Lung (tissue), 12 donors: ENCODE data around the gene ZNF580. TPM values are rescaled to one million over a fixed set of nuclear protein-coding genes. Genes with fewer than 3 reads are reported as not detected.

Experiments used
- ATAC-seq: fragments of 200-7000 bp; cut with Tn5 transposase; one replicate; pipeline ENCODE4 v1.9.1; 2020; ENCODE audit warnings: moderate number of reproducible peaks; ENCODE audit not compliant: insufficient read depth, low FRiP score
- DNase-seq, 3 donors: peaks; one replicate each; pipeline ENCODE4 v3.0.0-alpha.2; 2013 to 2017
- H3K27ac ChIP-seq, 2 donors: one replicate each; pipeline ENCODE4 v1.5.1; 2013; ENCODE audit warnings: mild to moderate bottlenecking in 2 of 2, moderate library complexity in 2 of 2, control low read depth in 1 of 2, inconsistent platforms in 1 of 2, low read depth in 1 of 2, low read length in 1 of 2
- H3K27me3 ChIP-seq, 3 donors: one replicate each; pipeline ENCODE4 v1.5.1; 2013; ENCODE audit warnings: low read length in 2 of 3; ENCODE audit not compliant: control insufficient read depth in 3 of 3, insufficient read depth in 3 of 3
- H3K36me3 ChIP-seq, 4 donors: one replicate each; pipeline ENCODE4 v1.5.1; 2013; ENCODE audit warnings: low read length in 4 of 4, mild to moderate bottlenecking in 1 of 4, moderate library complexity in 1 of 4; ENCODE audit not compliant: control insufficient read depth in 4 of 4, insufficient read depth in 4 of 4
- H3K4me1 ChIP-seq, 5 donors: one replicate each; pipeline ENCODE4 v1.5.1; 2013; ENCODE audit warnings: low read length in 5 of 5, mild to moderate bottlenecking in 2 of 5, moderate library complexity in 1 of 5; ENCODE audit not compliant: control insufficient read depth in 5 of 5, insufficient read depth in 5 of 5
- H3K4me3 ChIP-seq: one replicate; pipeline ENCODE4 v1.5.1; 2013; ENCODE audit warnings: mild to moderate bottlenecking, control low read depth, moderate library complexity
- H3K9ac ChIP-seq, 2 donors: one replicate each; pipeline ENCODE4 v1.5.1; 2013; ENCODE audit warnings: low read length in 2 of 2, control low read depth in 1 of 2; ENCODE audit not compliant: insufficient read depth in 1 of 2
- H3K9me3 ChIP-seq, 4 donors: one replicate each; pipeline ENCODE4 v1.5.1; 2013; ENCODE audit warnings: low read length in 3 of 4, mild to moderate bottlenecking in 1 of 4, moderate library complexity in 1 of 4; ENCODE audit not compliant: control insufficient read depth in 4 of 4, insufficient read depth in 3 of 4
- CTCF ChIP-seq: IDR thresholded peaks from 2 replicates; pipeline ENCODE4 v1.5.1; 2012; ENCODE audit warnings: mild to moderate bottlenecking; ENCODE audit errors: control extremely low read depth, extremely low read depth
- WGBS, 2 donors: extraction: QIAGEN DNeasy Blood & Tissue Kit; methylation state at CpG; one replicate each; pipeline ENCODE4 v1.1.7; 2013; 5-methylcytosine and 5-hydroxymethylcytosine counted together
- polyA plus RNA-seq, 2 donors: library from polyadenylated mRNA; stranded (reverse); fragments of 200-250 nt; gene quantifications; one replicate each; pipeline ENCODE4 v1.2.1, GENCODE V29; 2013
- total RNA-seq, 2 donors: library from RNA; depleted of rRNA in 1 of 2; stranded (reverse); fragments of >200 nt in 1 of 2; gene quantifications; one replicate each; pipeline ENCODE4 v1.2.1, GENCODE V29; 2014 to 2021
- donor health status: control.
- donor health status: control.
- donor health status: Bipolar disorder and iron deficiency.
- donor health status: healthy.
- donor health status: DM: yes; HTN: yes; CAD: no.

Gene ZNF580
- total and polyA plus RNA-seq, 4 donors: 11.1 to 41.3 (median 30.8) TPM

GRCh38 chr19:55651236-55651635 lies 10.4 kb downstream of the ZNF580 start:
- WGBS, 2 donors: 88 to 92% methylated on average over 18 of the region's 18 CpGs
- Histone ChIP-seq H3K36me3 (peaks cover 0 to 4% (median 2%) of the 10 kb centered on the region in 4 donors), H3K27ac (no peak overlapping the region), H3K27me3 (no peaks in the 10 kb centered on the region), H3K9ac (no peak overlapping the region), H3K4me1 (peaks cover 0 to 23% (median 5%) of the 10 kb centered on the region in 5 donors), H3K9me3 (no peaks in the 10 kb centered on the region), H3K4me3 (no peak overlapping the region)
- ATAC-seq (no peak), DNase-seq (no peak)
- no peak for TF ChIP-seq CTCF

- peaks cover 4 to 30% (median 15%) of the 10 kb centered on the region in 5 donors for H3K4me1 ChIP-seq
- no peak overlapping the region for H3K9ac ChIP-seq
- H3K27ac ChIP-seq: no peak overlapping the region
- 82 to 86% methylated on average over 69 to 71 of the region's 71 CpGs for WGBS, 2 donors
- H3K27me3 ChIP-seq: no peaks in the 10 kb centered on the region
- no peak overlapping the region for H3K4me3 ChIP-seq
- DNase-seq (no peak), ATAC-seq (no peak)
- H3K9me3 ChIP-seq: no peaks in the 10 kb centered on the region
- TF ChIP-seq CTCF: no peak
- peaks cover 0 to 5% (median 4%) of the 10 kb centered on the region in 4 donors for H3K36me3 ChIP-seq
Observed at GRCh38 chr19:55652311-55653128, 11.7 kb downstream of the ZNF580 start.

DNA sequence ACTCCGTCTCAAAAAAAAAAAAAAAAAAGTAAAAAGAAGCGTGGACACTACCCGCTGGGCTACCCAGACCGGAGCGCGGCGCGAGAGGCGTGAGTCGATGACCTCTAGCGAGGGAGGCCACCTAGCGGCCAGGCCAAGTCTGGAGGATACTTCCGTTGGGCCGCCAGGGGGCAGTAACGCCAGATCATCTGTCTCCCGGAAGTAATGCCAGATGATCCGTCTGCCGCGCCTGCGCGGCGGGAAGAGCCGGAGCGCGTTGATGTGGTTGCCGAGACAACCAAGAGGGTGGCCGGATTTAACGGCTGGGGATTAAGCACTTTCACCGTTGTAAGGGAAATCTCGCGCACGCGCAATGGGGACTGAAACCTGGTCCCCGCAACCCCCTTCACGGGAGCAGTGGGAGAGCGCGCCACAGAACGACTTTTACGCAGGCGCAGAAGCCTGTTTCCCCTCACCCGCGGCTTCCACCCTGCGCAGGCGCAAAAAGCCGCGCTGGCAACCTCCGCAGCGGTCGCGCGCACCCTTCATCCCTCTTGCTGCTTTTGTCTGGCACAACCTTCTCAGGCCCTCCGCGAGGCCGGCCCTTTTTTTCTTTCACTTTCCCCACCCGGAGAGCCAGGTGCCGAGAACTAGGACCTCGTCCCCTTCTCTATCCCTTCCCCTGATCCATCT lies 13.0 kb downstream of the ZNF580 start:
- peak; percentile 100 for TF ChIP-seq CTCF
- H3K4me3 ChIP-seq: peak overlapping the region; percentile 10
- peak overlapping the region; percentile 95 to 98 for H3K9ac ChIP-seq
- H3K27ac ChIP-seq: peak overlapping the region; percentile 94 to 97
- WGBS, 2 donors: 0 to 1% methylated on average over 57 of the region's 57 CpGs
- H3K36me3 ChIP-seq: peaks cover 0 to 6% (median 4%) of the 10 kb centered on the region in 4 donors
- DNase-seq (peak; percentile 100), ATAC-seq (peak; percentile 56)
- no peaks in the 10 kb centered on the region for H3K27me3 ChIP-seq
- peaks cover 13 to 37% (median 25%) of the 10 kb centered on the region in 5 donors for H3K4me1 ChIP-seq
- no peaks in the 10 kb centered on the region for H3K9me3 ChIP-seq
